Ishikawa (cell line): ENCODE results near the gene ADPRM.

ENCODE experiments used
- CEBPB ChIP-seq: IDR thresholded peaks from 2 replicates; pipeline ENCODE4 v1.6.1; 2012
- CREB1 ChIP-seq: IDR thresholded peaks from 2 replicates; pipeline ENCODE4 v1.6.1; 2012; ENCODE audit warnings: low read depth
- EP300 ChIP-seq: IDR thresholded peaks from 2 replicates; pipeline ENCODE4 v1.6.1; 2012; ENCODE audit warnings: borderline replicate concordance
- REST ChIP-seq: IDR thresholded peaks from 2 replicates; pipeline ENCODE4 v1.6.1; 2012; ENCODE audit warnings: low read depth, mild to moderate bottlenecking
- TAF1 ChIP-seq: IDR thresholded peaks from 2 replicates; pipeline ENCODE4 v1.6.1; 2012; ENCODE audit warnings: low read depth, mild to moderate bottlenecking
- YY1 ChIP-seq: IDR thresholded peaks from 2 replicates; pipeline ENCODE4 v1.6.1; 2012; ENCODE audit warnings: low read depth
- TF ChIP-seq, protein P1 (sequence below): IDR thresholded peaks from 2 replicates; pipeline ENCODE4 v1.6.1; 2012

DNA sequence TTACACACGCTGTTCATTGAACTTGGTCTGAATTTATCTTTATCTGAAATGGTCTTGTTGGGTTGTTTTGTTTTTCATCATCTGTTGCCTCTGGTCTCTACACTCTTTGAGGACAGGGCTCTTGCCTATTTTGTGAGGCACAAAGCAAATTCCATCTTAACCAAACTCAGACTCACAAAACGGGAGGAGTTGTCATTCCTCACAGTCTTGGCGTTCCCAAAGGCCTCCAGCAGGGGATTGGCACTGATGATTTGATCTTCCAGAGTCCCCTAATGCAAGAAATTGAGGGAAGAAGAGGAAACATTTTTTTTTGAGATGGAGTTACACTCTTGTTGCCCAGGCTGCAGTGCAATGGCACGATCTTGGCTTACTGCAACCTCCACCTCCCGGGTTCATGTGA lies 49.0 kb upstream of the ADPRM start:
- TF ChIP-seq, protein P1, sequence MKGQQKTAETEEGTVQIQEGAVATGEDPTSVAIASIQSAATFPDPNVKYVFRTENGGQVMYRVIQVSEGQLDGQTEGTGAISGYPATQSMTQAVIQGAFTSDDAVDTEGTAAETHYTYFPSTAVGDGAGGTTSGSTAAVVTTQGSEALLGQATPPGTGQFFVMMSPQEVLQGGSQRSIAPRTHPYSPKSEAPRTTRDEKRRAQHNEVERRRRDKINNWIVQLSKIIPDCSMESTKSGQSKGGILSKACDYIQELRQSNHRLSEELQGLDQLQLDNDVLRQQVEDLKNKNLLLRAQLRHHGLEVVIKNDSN = no peak
- TF ChIP-seq CREB1 = no peak
- no peak for TF ChIP-seq EP300
- no peak for TF ChIP-seq REST
- TF ChIP-seq TAF1 = no peak
- TF ChIP-seq CEBPB = no peak
- TF ChIP-seq YY1 = no peak
